ENCODE results near the gene IL17RA.
A peak's percentile ranks its signal among the peaks of the same experiment; 100 is the strongest.

IL17RA gene

DNA sequence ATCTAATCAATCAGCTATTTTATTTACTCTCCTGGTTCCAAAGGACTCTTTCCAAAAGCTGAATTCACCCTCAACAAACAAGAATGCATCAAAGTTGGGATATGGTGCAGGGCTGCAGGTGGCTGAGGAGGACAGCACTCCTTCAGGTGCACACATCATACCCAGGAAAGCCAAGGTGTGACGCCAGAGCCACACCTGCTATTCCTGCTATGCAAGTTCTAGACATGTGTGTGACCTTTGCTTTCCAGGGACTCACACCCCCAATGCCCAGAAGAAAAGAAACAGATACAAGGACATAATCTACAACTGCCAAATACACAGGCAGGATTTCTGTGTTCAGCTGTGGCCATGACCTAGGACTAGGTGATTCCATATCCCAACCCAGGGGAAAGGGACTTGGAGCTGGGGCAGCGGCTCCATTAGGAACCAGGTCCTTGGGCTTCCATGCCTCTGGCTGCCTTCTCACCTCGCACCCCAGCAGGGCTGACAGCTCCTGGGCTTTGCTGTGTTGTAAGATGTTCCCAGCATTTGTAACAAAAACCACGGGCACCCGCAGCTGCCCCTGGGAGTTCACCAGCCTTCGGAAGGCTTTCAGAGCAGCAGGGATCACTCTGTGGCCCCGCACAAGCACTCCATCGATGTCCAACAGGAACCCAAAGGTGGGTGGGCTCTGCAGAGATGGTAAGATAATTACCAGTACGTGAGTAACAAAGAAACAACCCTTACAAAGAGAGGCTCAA is 64.4 kb downstream of the IL17RA start:
- intact Hi-C loops (cut with micrococcal nuclease) = no loop called here
- no peak overlapping the region for H3K27ac Mint-ChIP-seq
- no peaks in the 10 kb centered on the region for H3K27me3 Mint-ChIP-seq
- H3K9me3 Mint-ChIP-seq = no peaks in the 10 kb centered on the region
- peaks cover 62% of the 10 kb centered on the region for H3K36me3 Mint-ChIP-seq (ENCODE audit: low read depth)
- peaks cover 29% of the 10 kb centered on the region for H3K4me1 Mint-ChIP-seq (ENCODE audit: low read depth)
- H3K4me3 Mint-ChIP-seq = no peak overlapping the region

DNA sequence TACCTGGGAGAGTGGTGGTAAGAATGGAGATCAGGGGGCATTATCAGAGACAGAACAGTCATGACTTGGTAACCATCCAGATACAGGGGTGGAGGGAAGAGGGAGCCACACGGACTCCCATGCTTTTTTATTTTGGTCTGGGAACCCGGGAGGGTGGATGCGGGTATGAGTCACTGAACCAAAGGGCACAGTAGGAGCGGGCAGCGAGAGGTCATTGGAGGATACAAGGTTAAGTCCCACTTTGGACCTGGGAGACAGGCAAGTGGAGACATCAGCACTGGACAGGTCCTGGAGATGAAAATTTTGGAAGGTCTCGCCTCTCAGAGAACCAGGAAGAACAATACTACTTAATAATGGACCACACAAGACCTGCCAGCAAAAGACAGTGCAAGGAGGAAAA is 67.5 kb downstream of the IL17RA start:
- peaks cover 37% of the 10 kb centered on the region for H3K36me3 Mint-ChIP-seq (ENCODE audit: low read depth)
- no peaks in the 10 kb centered on the region for H3K9me3 Mint-ChIP-seq
- intact Hi-C loops (cut with micrococcal nuclease) = no loop called here
- no peaks in the 10 kb centered on the region for H3K27me3 Mint-ChIP-seq
- H3K27ac Mint-ChIP-seq = no peak overlapping the region
- H3K4me3 Mint-ChIP-seq = no peak overlapping the region
- H3K4me1 Mint-ChIP-seq (ENCODE audit: low read depth) = peaks cover 50% of the 10 kb centered on the region

DNA sequence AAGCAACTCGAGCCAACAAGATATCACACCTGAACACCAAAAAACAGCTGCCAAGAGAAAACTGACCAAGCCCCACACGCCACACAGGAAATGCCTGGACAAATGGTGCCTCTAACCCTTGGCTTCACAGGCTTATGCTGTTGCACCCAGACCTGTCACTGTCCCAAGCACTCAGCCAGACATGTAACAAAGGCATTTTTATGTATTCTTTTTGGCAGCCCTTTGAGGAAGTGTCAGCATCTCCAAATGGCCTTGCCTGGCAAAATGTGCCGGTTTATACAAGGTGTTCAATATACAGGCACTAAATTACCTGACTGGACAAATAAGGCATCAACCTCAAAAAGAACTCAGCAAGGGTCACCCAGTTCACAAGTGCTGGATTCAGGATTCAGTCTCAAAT is 68.2 kb downstream of the IL17RA start:
- Mint-ChIP-seq H3K27ac (peak overlapping the region; percentile 66), H3K9me3 (no peaks in the 10 kb centered on the region), H3K27me3 (no peaks in the 10 kb centered on the region), H3K4me1 (ENCODE audit: low read depth) (peaks cover 50% of the 10 kb centered on the region), H3K4me3 (no peak overlapping the region), H3K36me3 (ENCODE audit: low read depth) (peaks cover 30% of the 10 kb centered on the region)
- intact Hi-C loops (cut with micrococcal nuclease) = no loop called here

DNA sequence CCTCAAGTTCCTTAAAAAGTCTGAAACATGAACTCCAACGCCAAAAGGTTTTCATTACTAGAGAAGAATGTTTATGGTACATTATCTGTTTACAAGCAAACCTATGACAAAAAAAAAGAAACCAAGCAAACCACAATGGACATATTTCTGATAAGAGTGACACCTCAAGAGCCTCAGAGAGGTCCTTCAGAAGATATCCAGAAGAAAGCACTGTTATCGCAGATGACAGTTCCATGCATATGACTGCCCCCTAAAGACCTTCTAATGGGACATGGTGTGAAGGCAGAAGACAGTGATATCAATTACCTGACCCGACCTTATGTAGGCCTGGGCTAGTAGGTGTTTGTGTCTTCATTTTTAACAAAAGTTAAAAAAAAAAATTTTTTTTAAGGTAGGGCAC is 71.1 kb downstream of the IL17RA start:
- Mint-ChIP-seq H3K36me3 (ENCODE audit: low read depth) (peaks cover 22% of the 10 kb centered on the region), H3K27me3 (no peaks in the 10 kb centered on the region), H3K4me3 (peak overlapping the region; percentile 4), H3K4me1 (ENCODE audit: low read depth) (peaks cover 53% of the 10 kb centered on the region), H3K9me3 (no peaks in the 10 kb centered on the region), H3K27ac (peak overlapping the region; percentile 18)
- intact Hi-C loops (cut with micrococcal nuclease) = loop anchor here (5.0 kb wide), 1 partner anchor 34 kb away; the partner anchor contains the start of gene TMEM121B

DNA sequence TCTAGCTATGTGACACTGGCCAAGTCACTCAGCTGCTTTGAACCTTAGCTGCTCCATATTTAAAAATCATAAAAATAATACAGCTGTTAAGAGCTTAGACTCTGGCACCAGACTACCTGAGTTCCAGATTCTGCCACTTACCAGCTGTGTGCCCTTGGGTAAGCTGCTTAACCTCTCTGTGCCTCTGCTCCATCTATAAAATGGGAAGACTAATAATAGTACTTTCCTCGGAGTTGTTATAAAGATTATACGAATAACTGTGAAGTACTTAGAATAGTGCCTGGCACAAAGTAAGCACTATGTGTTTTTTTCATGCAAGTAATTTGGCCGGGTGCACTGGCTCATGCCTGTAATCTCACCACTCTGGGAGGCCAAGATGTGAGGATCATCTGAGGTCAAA is 72.9 kb downstream of the IL17RA start:
- Mint-ChIP-seq H3K4me3 (peak overlapping the region; percentile 88), H3K36me3 (ENCODE audit: low read depth) (peaks cover 12% of the 10 kb centered on the region), H3K27ac (peak overlapping the region; percentile 88), H3K27me3 (no peaks in the 10 kb centered on the region), H3K4me1 (ENCODE audit: low read depth) (peaks cover 52% of the 10 kb centered on the region), H3K9me3 (no peaks in the 10 kb centered on the region)
- intact Hi-C loops (cut with micrococcal nuclease) = loop anchor here (1.0 to 5.0 kb wide), 3 partner anchors 14 to 73 kb away; partner anchors contain the start of genes IL17RA and TMEM121B

DNA sequence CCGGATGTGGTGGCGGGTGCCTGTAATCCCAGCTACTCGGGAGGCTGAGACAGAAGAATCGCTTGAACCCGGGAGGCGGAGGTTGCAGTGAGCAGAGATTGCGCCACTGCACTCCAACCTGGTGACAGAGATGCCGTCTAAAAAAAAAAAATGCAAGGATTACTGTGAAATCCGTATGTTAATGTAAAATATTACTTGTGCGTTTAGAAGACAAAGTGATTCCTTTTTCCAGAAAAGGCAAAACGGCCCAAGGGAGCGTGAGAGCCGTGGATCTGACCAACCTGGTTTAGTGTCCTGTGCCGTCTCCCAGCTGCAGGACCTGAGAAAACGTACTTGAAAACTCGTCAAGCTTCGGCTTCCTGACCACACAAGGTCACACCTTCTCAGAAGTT is 73.4 kb downstream of the IL17RA start:
- Mint-ChIP-seq H3K9me3 (no peaks in the 10 kb centered on the region), H3K4me1 (ENCODE audit: low read depth) (peaks cover 49% of the 10 kb centered on the region), H3K36me3 (ENCODE audit: low read depth) (peaks cover 10% of the 10 kb centered on the region), H3K4me3 (peak overlapping the region; percentile 88), H3K27ac (peak overlapping the region; percentile 88), H3K27me3 (no peaks in the 10 kb centered on the region)
- intact Hi-C loops (cut with micrococcal nuclease) = loop anchor here (1.0 to 5.0 kb wide), 3 partner anchors 13 to 73 kb away; partner anchors contain the start of genes IL17RA and TMEM121B

DNA sequence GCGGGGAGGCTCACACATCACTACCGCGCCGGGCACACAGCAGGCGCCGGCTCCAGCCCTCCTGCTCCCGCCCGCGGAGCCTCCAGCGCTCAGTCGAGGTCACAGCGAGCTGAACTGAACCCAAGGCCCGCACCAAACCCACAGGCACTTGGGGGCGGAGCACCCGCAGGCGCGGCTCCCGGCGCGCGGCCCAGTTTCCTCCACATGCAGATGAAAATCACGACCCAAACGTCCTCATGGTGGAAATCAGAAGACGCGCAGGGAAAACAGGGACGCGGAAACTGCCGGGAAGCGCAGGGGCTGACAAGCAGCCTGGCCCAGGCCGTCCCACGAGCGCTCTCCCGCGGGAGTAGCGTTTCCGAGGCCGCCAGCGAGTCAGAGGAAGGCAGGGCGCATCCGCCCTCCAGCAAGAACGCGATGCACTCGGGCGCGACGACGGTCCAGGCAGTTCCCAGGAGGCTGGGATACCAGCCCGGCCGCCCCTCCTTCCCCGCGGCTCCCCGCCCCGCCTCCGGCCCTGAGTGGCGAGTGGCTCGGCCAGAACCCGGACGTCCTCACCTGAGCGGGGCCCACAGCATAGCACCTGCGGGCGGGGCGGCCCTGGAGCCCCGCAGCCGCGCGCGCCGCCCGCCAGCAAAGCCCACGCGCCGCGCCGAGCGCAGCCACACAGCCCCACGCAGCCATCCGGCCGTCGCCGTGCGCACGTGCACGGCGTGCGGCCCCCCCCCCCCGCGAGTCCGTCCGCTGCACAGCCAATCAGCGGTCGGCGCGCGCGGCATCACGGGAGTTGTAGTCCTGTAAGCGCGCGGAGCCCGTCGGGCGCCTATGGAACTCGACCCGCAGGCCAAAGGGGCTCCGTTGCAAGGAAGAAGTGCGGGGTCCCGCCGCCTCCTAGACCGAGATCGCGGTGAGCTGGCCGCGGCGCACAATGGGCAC is 74.0 kb downstream of the IL17RA start, which contains the start of gene HDHD5:
Gene HDHD5 (minus strand): TSS at position 710 of the 936 bp plus-strand sequence. CDS start 26 bp downstream, at position 684.
- H3K27me3 Mint-ChIP-seq = no peaks in the 10 kb centered on the region
- intact Hi-C loops (cut with micrococcal nuclease) = loop anchor here (1.0 to 5.0 kb wide), 3 partner anchors 12 to 74 kb away; partner anchors contain the start of genes IL17RA and TMEM121B
- H3K4me3 Mint-ChIP-seq = peak within 1 kb of the TSS; percentile 88
- no peaks in the 10 kb centered on the region for H3K9me3 Mint-ChIP-seq
- peak within 1 kb of the TSS; percentile 88 for H3K27ac Mint-ChIP-seq
- peaks cover 6% of the 10 kb centered on the region for H3K36me3 Mint-ChIP-seq (ENCODE audit: low read depth)
- peaks cover 45% of the 10 kb centered on the region for H3K4me1 Mint-ChIP-seq (ENCODE audit: low read depth)

DNA sequence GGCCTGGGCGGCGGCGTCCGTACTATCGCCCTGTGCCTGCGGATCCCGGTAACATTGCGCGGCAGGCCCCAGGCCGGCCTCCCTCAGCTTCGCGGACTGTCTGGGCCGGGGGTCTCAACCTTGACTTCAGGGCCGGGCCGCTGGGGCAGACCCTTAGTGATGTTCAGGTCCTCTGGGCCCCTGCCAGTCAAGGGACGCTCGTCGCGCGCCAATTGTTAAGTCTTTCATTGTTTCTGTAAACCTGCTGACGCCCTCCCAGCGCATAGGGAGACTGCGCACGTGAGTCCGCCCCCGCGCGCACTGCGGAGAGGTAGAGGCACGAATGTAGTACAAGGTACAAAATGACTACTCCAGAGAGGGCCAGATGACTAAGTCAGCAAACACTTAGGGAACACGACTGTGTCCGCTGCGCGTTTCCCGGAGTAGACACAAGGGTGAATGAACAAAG is 74.7 kb downstream of the IL17RA start:
- Mint-ChIP-seq H3K9me3 (no peaks in the 10 kb centered on the region), H3K36me3 (ENCODE audit: low read depth) (peaks cover 6% of the 10 kb centered on the region), H3K27ac (peak overlapping the region; percentile 88), H3K4me3 (peak overlapping the region; percentile 88), H3K4me1 (ENCODE audit: low read depth) (peaks cover 44% of the 10 kb centered on the region), H3K27me3 (no peaks in the 10 kb centered on the region)
- intact Hi-C loops (cut with micrococcal nuclease) = loop anchor here (2.0 to 5.0 kb wide), 2 partner anchors 37 to 75 kb away; partner anchors contain the start of genes IL17RA and TMEM121B

DNA sequence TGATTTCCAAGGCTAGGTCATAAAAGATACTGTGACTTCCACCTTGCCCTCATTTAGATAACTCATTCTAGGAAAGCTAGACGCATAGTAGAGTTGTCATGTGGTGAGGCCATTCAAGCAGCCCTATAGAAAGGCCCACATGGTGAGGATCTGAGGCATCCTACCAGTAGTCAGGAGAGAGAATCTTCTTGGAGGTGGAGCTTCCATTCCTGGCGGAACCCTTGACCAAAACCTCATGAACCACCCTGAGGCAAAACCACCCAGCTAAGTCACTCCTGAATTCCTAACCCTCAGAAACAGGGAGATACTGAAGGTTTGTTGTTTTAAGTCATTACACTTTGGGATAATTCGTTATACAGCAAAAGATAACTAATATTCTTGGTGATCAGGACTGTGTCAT is 77.2 kb downstream of the IL17RA start:
- Mint-ChIP-seq H3K27ac (no peak overlapping the region), H3K9me3 (no peaks in the 10 kb centered on the region), H3K4me3 (no peak overlapping the region), H3K36me3 (ENCODE audit: low read depth) (peaks cover 6% of the 10 kb centered on the region), H3K4me1 (ENCODE audit: low read depth) (peaks cover 29% of the 10 kb centered on the region), H3K27me3 (peaks cover 2% of the 10 kb centered on the region)
- intact Hi-C loops (cut with micrococcal nuclease) = no loop called here

DNA sequence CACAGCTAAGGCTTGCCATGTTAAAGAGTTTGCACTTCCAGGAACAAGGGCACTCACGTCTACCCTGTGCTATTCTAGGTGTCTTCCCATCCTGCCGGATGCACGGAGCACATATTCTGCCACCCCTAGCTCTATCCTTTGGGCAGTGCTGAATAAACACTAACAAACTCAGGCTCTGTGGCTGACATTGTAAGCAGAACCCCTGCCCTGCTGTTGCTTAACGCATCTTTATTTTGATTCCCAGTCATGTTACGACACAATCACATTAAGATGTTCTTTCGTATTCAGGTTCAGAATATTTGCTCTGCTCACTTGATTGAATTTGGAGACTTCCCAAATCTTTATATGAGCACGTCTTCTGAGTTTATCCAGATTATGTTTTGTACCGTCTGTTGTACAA is 77.9 kb downstream of the IL17RA start:
- Mint-ChIP-seq H3K27me3 (peaks cover 2% of the 10 kb centered on the region), H3K4me1 (ENCODE audit: low read depth) (peaks cover 29% of the 10 kb centered on the region), H3K9me3 (no peaks in the 10 kb centered on the region), H3K27ac (no peak overlapping the region), H3K36me3 (ENCODE audit: low read depth) (peaks cover 6% of the 10 kb centered on the region), H3K4me3 (no peak overlapping the region)
- intact Hi-C loops (cut with micrococcal nuclease) = no loop called here

DNA sequence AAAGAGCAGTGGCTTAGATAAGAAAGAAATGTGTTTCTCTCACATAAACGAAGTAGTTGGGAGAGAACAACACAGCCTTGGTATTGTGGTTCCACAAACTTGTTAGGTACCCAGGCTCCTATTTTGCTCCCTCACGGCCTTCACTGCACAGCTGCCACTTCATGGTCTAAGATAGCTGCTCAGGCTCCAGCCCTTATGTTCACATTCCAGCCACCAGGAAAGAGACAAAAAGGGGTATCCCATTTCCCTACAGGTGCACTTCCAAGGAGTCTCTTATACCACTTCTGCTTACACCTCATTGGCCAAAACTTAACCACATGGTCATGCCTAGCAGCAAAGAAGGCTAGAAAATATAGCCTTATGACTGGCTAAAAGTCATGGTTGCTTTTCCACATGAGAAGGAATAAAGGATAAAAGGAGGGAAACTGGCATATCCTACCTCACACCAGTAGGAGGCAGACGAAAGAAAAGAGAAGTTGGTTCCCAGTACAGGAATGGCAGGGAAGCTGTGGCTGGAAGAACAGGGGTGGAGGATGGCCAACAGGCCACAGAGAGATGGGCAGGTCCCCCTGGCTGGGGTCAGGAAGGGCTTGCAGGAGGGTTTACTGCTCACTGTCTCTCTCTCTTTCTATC is 79.7 kb downstream of the IL17RA start:
- Mint-ChIP-seq H3K36me3 (ENCODE audit: low read depth) (no peaks in the 10 kb centered on the region), H3K27me3 (peaks cover 2% of the 10 kb centered on the region), H3K9me3 (no peaks in the 10 kb centered on the region), H3K27ac (no peak overlapping the region), H3K4me3 (no peak overlapping the region), H3K4me1 (ENCODE audit: low read depth) (peaks cover 22% of the 10 kb centered on the region)
- intact Hi-C loops (cut with micrococcal nuclease) = no loop called here

Measured in dendritic cell treated with granulocyte-macrophage colony-stimulating factor and Interleukin-4, amounts not matched to agents 40 ng/mL and 50 ng/mL, for 4 days (primary cell).